COLO668 (cell line): Measurements from ENCODE around the gene CDK12.

Experiments used
- DNase-seq: peaks from one replicate; lab custom pipeline; 2025; ENCODE audit not compliant: unreplicated experiment; lab: John Stamatoyannopoulos, UW

Gene CDK12

DNA sequence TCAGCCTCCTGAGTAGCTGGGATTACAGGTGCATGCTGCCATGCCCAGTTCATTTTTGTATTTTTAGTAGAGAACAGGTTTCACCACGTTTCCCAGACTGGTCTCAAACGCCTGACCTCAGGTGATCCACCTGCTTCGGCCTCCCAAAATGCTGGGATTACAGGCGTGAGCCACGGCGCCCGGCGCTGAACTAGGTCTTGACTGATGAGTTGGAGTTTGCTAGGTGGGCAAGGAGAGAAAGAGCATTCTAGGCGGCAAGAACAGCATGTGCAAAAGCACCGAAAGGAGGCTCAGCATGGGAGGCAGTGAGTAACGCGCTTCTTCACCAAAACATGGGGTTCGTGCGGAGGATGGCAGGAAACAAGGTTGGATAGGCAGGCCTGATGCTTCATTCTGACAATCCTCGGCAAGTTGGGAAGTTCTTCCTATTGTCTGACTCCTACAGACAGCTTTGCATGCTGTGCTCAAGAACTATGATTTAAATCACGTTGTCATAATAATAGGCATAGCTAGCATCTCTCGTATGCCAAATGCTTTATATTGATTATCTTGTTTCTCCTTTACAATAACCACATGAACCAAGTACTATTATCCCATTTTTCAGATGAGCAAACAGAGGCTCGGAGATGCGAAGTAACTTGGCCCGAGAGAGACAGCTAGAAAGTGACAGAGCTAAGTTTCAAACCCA, 119.9 kb downstream of the CDK12 start:
- DNase-seq: no peak

GRCh38 chr17:39581759-39582085, 120.4 kb downstream of the CDK12 start:
- DNase-seq: no peak

GRCh38 chr17:39582658-39583057, 121.4 kb downstream of the CDK12 start:
- DNase-seq: no peak
